ENCODE measurements around the gene ANK2.
A peak's percentile ranks its signal among the peaks of the same experiment; 100 is the strongest.
"Not testable (repeated sequence)": the region's sequence is repeated elsewhere in the genome, so short reads cannot be mapped to it uniquely, and the experiment has no call there.

Gene ANK2

DNA sequence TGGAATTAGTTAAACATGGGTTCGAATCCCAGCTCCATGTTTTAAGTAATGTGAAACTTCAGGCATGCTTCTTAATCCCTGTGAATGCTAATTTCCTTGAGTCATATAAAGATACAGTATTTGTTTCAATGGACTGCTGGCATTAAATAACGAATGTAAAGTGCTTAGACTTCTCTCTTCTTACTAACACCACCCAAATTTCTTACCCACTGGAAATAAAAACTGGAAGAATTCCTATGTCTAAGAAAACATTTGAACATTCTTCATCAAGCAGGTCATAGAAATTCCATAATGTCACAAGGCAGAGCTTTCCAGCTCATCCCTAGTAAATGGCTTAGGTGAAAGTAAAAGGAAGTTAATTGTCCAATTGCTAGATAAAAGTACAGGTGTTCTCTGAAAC is 172.5 kb downstream of the ANK2 start:
- no peak for DNase-seq

GRCh38 chr4:113222471-113222870 is 173.0 kb downstream of the ANK2 start:
- no peak for DNase-seq

DNA sequence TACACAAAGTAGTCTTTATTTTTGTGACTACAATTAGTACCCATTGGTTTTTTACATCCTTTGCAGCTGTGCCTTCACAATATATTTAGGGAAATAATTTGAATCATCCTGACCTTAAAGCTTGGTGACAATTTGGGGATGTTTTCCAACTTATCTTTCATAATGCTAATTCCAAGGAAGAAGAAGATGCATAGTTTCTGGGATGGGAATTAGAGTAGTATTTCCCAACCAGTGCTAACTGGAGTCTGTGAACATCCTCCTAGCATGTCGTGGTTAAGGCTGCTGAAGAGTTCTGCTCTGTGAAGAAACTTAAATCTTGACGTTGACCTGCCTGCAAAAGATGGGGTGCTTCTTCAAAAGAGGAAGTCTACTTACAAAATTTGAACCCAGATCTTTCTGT is 173.5 kb downstream of the ANK2 start:
- no peak for DNase-seq

- DNase-seq = no peak
These were observed 182.7 kb downstream of the ANK2 start for GRCh38 chr4:113232194-113232593.

DNA sequence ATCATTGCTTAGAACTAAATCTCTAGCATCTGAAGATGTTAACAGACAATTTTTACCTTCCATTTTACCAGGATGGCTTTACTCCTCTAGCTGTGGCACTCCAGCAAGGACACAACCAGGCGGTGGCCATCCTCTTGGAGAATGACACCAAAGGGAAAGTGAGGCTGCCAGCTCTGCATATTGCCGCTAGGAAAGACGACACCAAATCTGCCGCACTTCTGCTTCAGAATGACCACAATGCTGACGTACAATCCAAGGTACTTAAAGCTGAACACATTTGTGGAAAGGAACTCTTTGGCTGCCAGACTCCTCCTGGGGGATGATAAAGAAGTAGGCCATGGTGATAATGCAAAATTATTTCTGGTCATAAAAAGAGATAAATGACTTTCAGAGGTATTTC is 187.5 kb downstream of the ANK2 start:
- no peak for DNase-seq

DNA sequence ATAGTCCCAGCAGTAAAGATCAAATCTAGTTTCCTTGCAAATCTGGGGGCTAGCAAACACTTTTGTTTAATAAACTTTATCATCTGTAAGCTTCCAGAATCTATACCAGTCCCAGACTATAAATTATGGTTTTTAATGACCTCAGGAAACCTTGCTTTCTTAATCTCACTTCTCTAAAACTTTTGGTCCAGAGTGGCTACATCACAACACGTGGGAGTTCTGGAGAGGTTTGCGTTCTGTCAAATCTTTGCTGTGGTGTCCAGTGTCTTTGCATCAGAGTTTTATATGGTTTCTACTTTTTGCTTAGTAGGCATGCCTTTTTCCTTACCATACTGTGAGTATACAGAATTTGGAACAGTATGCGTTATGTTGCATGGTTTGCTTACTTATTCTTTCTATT is 193.9 kb downstream of the ANK2 start:
- no peak for DNase-seq

DNA sequence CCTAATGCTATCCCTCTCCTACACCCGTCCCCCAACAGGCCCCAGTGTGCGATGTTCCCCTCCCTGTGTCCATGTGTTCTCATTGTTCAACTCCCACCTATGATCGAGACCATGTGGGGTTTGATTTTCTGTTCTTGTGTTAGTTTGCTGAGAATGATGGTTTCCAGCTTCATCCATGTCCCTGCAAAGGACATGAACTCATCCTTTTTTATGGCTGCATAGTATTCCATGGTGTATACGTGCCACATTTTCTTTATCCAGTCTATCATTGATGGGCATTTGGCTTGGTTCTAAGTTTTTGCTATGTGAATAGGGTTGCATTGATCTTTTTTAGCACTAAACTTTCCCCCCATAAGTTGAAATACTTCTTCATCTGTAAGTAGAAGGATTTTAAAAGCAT is 195.3 kb downstream of the ANK2 start:
- not testable (repeated sequence) for DNase-seq

DNA sequence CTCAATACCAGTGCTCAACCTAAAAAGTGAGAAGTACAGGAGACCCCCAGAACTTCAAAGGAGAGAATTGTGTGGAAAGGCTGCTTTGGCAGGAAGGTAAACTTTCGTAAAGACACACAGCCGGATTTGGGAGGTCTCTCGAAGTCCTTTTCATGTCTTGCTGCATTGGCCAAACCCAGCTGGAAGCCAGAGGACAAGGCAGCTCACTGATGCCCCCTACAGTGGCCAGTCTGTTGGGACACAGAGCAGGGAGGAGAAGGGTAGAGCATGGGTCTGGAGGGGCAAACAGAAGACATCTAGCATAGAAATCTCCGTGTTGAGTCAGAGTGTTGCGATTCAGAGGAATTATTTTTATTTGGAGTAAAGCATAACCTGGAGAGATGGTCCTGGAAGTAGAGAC is 198.9 kb downstream of the ANK2 start:
- no peak for DNase-seq

- DNase-seq = no peak
These were observed 206.2 kb downstream of the ANK2 start for GRCh38 chr4:113255628-113256027.

DNA sequence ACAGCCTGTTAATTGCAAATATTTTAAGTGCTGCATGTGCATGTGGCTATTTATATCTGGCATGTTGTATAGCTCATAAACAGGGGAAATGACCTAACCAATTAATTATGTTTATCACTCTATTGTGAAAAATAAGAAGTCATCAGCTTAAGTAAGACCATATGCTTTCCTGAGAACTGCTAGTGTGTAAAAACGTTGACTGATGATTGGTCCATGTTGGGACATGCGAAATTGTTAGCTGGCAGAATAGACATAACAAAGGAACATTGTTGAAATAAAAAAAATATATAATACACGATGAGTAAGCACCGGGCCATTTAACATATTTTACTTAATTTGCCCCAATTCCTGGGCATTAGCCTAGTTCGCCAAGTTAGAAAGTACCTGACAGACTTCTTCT is 207.5 kb downstream of the ANK2 start:
- DNase-seq = no peak

DNA sequence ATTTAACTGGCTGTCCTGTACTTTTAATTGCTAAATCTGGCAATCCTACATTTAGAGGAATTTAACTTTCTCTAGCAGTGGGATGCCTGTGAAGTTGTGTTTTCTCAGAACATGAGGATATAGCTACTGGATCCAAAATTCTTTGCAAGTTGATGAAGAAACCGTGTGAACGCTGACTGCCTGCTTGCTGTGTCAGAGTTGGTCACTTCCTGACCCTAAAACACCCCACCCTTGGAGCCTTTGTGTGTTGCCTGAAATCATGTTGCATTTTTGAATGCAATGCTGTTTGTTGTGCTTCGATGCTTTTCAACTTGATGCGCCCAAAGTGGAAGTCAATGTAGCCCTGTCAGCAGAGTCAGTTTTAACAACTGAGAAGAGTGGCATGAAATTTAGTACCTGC is 211.2 kb downstream of the ANK2 start:
- DNase-seq = no peak

- no peak for DNase-seq
These were observed 213.8 kb downstream of the ANK2 start for GRCh38 chr4:113263274-113263673.

DNA sequence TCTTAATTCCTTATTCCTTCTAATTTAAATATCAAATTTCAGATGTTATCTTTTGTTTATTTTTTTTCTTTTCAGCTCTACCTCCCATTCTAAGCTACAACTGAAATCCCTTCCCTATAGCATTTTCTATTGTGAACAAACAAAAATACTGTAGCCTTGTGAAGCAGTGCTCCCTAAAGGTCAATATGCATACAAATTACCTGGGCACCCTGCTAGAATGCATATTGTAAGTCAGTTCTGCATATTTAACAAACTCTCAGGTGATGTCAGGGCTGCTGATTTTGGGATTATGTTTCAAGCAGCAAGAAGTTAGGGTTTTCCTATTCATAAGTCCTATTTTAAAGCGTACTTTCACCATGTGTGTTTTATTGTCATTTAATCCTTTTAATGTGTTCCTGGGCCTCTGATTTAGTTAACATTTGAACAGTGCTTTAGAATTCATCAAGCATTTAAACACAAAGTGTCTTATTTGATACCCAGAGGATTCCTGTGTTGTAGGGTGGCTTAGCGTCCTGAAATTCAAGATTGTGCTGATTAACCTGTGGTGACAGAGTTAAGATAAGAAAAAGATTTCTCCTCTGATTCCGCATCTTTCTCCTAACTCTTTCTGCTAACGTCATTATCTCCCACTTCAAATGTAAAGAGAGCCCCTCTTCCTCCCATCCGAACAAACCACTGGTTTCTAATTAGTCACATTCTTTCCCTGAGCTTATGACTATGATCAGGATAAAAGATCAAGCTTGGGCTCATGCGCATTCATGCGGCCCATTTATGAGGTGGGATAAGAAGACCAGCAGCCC is 221.3 kb downstream of the ANK2 start:
- DNase-seq = no peak

- DNase-seq = no peak
These were observed 223.1 kb downstream of the ANK2 start for GRCh38 chr4:113272523-113272922.

- no peak for DNase-seq
These were observed 224.3 kb downstream of the ANK2 start for GRCh38 chr4:113273721-113274220.

- DNase-seq = no peak
These were observed 227.2 kb downstream of the ANK2 start for GRCh38 chr4:113276464-113277170.

GRCh38 chr4:113278324-113278934 is 229.0 kb downstream of the ANK2 start:
- DNase-seq = peak in 1 of 4 experiments; percentile 1

GRCh38 chr4:113285501-113285900 is 236.0 kb downstream of the ANK2 start:
- DNase-seq = no peak

DNA sequence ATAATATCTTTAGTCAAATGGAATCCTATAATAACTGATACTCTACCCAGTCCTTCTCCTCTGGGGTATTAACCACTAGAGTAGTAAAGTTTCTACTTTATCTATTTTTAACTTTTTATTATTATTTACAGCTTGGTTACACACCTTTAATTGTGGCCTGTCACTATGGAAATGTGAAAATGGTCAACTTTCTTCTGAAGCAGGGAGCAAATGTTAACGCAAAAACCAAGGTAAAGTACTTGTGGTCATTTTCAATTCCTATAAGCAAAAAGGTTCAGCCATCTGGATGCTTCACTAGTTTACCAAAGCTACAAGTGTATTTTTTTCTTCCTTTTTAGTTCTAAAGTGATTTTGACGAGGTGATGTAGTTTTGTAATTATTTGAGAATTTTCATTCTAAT is 238.8 kb downstream of the ANK2 start:
- DNase-seq = no peak

GRCh38 chr4:113288696-113289095 is 239.2 kb downstream of the ANK2 start:
- DNase-seq = no peak

- no peak for DNase-seq
These were observed 240.3 kb downstream of the ANK2 start for GRCh38 chr4:113289766-113290165.

- DNase-seq = no peak
These were observed 241.2 kb downstream of the ANK2 start for GRCh38 chr4:113290666-113291065.

- DNase-seq = no peak
These were observed 243.1 kb downstream of the ANK2 start for GRCh38 chr4:113292371-113293042.
